HG02970 (cell line): ENCODE data around the gene NEU2.

Experiments
- ATAC-seq: cut with Tn5 transposase; IDR thresholded peaks from one replicate; pipeline ENCODE4 v1.9.1; 2021; ENCODE audit warnings: mild to moderate bottlenecking, moderate library complexity, moderate number of reproducible peaks; ENCODE audit not compliant: unreplicated experiment, low FRiP score

NEU2 gene

GRCh38 chr2:233032551-233033320, at the start of gene NEU2:
Gene NEU2 (plus strand): TSS chr2:233032672. CDS start chr2:233032672, 0 bp downstream.
- ATAC-seq, result no peak

- ATAC-seq, result no peak
Observed at GRCh38 chr2:232982926-232983668, 49.4 kb upstream of the NEU2 start.

GRCh38 chr2:232983669-232984140, 48.8 kb upstream of the NEU2 start:
- no peak for ATAC-seq

GRCh38 chr2:232984451-232985207, 47.8 kb upstream of the NEU2 start:
- no peak for ATAC-seq

- ATAC-seq, result no peak
Observed at GRCh38 chr2:232986155-232986554, 46.3 kb upstream of the NEU2 start.

GRCh38 chr2:232993231-232993821, 39.1 kb upstream of the NEU2 start:
- no peak for ATAC-seq

GRCh38 chr2:232994446-232994845, 38.0 kb upstream of the NEU2 start:
- ATAC-seq, result no peak

GRCh38 chr2:232997749-232998665, 34.5 kb upstream of the NEU2 start:
- no peak for ATAC-seq

GRCh38 chr2:232998666-232998985, 33.8 kb upstream of the NEU2 start:
- no peak for ATAC-seq

- ATAC-seq, result no peak
Observed at GRCh38 chr2:232999354-232999753, 33.1 kb upstream of the NEU2 start.

GRCh38 chr2:233000886-233001750, 31.4 kb upstream of the NEU2 start:
- no peak for ATAC-seq

- no peak for ATAC-seq
Observed at GRCh38 chr2:233002829-233003657, 29.4 kb upstream of the NEU2 start.

GRCh38 chr2:233003658-233004555, 28.6 kb upstream of the NEU2 start:
- no peak for ATAC-seq

- no peak for ATAC-seq
Observed at GRCh38 chr2:233005096-233005495, 27.4 kb upstream of the NEU2 start.

GRCh38 chr2:233006648-233007047, 25.8 kb upstream of the NEU2 start:
- ATAC-seq, result no peak

- no peak for ATAC-seq
Observed at GRCh38 chr2:233007270-233007669, 25.2 kb upstream of the NEU2 start.

GRCh38 chr2:233007739-233008138, 24.7 kb upstream of the NEU2 start:
- no peak for ATAC-seq
